Activated CD4-positive, alpha-beta T cell treated with anti-CD3 and anti-CD28 coated beads, Interleukin-2, amount 50 U/mL, for 48 hours (primary cell): ENCODE results near the gene TMEM239.
A peak's percentile ranks its signal among the peaks of the same experiment; 100 is the strongest.
"Not testable (repeated sequence)": the region's sequence is repeated elsewhere in the genome, so short reads cannot be mapped to it uniquely, and the experiment has no call there.

Experiments used
- DNase-seq, 2 experiments: peaks; one replicate each; pipeline ENCODE4 v3.0.0-alpha.2; 2020

Gene TMEM239

DNA sequence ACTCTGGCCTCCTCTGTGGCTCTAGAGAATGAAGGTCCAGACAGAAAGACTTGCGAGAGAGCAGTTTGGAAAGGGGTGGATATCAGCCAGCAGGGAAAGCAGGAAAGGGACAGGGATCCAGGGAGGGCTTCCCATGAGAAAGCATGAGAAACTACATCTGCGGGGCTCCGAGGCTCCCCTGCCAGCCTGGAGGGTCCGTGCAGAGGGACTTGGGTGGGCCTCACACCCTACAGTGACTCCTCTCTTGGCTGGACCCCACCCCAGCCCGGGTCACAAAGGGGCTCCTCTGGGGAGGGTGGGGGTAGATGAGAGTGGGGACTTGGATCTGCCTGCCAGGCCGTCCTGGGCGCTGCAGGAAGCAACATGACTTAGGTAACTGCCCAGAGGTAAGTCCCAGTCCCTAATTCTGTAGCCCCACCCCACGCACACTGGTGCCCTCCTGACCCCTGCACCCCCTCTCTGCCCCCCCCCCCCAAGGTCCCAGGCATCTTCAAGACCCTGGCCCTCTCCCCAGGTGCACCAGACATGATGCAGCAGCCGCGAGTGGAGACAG lies at the start of gene TMEM239:
Gene TMEM239 (plus strand): TSS at position 335 of the 553 bp plus-strand sequence. CDS start 191 bp downstream, at position 526.
- DNase-seq: no peak

DNA sequence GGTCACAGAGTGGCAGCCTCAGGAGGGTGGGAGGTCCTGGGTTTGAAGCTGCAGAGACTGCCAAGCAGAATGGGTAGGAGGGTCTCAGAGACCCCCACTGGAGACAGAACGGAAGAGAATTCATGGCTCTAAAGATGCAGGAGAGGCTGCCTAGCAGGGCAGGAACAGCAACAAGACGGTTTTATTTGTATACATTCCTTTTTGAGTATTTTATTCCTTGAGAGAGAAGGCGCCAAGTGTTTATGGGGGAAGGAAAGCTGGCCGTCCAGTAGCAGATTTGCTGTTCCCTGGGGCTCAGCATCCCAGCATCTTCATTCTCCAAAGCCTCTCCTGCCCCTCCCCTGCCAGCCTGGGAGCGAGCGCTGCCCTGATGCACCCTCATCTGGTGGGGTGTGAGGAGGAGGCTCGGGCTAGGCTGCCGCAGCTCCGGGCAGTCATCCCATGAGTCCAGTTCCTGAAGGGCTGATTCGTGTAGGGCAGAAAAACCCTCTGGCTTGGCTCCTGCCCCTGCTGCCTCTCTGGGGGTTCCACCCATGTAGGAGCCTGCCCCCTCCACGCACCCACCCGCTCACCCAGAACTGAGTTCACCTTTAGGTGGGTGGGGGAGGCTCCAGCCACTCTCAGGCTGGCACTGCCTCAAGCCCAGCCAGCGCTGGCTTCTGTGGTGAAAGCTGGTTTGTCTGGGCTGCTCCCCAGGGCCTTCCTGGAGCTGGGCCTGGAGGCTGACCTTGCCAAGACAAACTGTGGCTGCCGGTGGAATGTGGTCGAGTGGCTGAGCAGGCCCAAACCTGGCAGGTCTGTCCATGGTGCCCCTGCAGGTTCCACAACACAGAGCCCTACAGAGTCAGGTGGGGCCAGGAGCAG lies 48.2 kb upstream of the TMEM239 start:
- DNase-seq: no peak

DNA sequence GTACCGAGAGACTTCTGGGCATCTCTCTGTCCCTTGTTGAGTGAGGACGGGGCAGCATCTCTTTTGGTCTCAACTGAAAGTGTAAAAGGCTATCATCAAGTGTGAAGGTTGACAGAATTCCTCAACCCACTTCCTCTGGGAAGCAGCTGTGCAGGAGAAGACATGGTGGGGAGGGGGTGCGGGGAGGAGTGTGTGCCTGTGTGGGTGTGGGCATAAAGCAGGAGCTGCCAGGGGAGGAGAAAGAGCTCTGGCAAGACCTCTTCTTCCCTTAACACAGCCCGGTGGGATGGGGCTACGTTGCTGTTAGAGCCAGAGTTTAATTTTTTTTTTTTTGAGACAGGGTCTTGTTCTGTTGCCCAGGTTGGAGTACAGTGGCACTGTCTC lies 47.5 kb upstream of the TMEM239 start:
- no peak for DNase-seq

DNA sequence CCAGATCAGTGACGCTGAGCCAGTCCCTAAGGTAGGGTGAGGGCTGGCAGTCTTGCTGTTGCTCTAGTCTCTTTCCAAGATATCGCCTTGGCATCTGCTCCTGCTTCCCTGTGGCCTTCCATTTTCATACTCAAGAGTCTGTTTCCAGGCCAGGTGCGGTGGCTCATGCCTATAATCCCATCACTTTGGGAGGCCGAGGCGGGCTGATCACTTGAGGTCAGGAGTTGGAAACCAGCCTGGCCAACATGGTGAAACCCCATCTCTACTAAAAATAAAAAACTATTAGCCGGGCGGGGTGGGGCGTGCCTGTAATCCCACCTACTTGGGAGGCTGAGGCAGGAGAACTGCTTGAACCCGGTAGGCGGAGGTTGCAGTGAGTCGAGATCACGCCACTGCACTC lies 46.1 kb upstream of the TMEM239 start:
- not testable (repeated sequence) for DNase-seq

DNA sequence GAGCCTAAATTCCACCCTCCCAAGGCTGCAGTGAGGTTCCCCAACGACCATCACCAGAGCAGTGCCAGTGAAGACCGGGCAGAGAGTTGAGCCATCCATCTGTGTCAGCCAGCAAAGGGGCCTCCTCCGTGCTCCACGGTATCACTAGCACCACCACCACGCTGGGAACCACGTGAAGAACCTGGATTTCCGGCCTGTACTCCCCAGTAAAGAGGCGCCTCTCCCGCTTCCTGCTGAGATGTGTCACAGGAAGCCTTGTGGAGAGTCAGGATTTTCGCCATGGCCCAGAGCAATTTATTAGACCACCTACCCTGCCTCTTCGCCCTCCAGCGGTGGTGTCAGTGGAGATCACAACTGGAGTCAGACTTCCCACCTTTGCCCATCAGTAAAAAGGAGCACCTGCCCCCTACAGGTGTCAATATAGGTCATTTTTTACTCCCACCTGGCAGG lies 44.5 kb upstream of the TMEM239 start:
- no peak for DNase-seq

DNA sequence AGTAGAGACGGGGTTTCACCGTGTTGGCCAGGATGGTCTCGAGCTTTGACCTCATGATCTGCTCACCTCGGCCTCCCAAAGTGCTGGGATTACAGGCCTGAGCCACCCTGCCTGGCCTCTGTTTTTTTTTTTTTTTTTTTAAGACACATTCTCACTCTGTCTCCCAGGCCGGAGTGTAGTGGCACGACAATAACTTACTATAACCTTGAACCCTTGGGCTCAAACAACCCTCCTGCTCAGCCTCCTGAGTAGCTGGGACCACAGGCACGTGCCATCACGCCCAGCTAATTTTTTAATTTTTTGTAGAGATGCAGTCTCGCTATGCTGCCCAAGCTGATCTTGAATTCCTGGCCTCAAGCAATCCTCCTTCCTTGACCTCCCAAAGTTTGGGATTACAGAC lies 42.4 kb upstream of the TMEM239 start:
- DNase-seq: no peak

DNA sequence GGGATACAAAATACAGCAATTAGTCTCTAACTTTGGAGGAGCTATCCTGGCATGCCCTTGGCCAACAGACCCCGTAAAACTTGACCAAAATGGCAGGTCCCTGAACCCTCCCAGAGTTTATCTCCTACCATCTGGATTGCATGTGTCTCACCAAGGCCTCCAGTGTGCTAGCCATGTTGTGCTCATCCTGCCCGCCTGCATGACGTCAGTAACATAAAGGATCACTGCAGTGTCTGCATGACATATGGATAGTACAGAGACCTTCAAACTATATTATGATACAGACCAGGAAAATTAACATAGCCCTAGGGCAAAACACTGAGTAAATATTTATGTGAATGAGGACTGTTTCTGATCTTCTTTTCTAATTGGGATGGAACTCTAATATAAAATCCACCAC lies 41.0 kb upstream of the TMEM239 start:
- DNase-seq: no peak

DNA sequence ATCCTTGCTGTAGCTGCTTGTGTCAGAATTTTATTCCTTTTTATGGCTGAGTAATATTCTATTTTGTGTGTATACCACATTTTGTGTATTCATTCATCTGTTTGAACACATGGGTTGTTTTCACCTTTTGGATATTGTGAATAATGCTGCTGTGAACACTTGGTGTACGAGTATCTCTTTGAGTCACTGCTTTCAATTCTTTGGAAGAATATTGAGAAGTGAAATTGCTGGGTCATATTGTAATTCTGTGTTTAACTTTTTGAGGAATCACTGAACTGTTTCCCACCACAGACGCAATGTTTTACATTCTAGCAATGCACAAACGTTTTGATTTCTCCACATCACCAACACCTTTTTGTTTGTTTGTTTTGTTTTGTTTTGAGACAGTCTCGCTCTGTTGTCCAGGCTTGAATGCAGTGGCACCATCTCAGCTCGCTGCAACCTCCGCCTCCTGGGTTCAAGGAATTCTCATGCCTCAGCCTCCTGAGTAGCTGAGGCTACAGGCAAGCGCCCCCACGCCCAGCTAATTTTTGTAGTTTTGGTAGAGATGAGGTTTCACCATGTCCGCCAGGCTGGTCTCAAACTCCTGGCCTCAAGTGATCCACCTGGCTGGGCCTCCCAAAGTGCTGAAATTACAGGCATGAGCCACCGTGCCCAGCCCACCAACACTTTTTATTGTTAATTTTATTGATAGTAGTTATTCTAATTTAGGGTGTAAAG lies 37.4 kb upstream of the TMEM239 start:
- DNase-seq: no peak

DNA sequence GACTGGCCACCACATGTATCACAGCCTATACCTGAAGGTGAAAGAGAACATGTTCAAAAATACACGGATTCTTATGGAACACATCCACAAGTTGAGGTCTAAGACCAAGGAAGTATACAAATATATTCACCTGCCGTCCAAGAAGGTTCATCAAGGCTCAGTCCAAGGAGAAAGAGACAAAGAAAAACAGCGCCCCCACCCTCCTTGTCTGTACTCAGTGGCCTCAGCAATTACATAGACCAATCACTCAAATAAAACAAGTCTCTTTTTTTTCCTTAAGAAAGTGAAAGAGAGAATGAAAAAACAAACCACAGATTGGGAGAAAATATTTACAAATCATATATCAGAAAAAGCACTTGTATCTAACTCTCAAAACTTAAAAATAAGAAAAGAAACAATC lies 35.2 kb upstream of the TMEM239 start:
- no peak for DNase-seq

DNA sequence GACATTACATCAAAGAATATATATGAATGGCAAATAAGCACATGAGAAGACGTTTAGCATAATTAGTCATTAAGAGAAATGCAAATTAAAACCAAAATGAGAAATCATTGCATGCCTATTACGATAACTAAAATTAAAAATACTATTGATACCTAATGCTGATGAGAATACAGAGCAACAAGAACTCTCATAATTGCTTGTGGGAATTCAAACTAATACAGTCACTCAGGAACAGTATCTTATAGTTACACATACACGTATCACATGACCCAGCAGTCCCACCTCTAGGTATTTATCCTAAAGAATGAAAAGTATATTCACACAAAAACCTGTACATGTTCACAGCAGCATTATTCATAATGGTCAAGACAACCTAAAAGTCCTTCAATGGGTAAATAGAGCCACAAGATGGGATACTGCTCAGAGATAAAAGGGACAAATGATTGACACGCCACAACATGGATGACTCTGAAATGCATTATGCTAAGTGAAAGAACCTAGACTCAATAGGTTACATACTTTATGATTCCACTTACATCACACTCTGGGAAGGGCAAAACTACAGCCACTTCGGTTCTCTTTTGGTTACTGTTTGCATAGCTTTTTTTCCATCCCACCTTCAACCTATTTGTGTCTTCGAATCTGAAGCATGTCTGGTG lies 32.1 kb upstream of the TMEM239 start:
- DNase-seq: no peak

DNA sequence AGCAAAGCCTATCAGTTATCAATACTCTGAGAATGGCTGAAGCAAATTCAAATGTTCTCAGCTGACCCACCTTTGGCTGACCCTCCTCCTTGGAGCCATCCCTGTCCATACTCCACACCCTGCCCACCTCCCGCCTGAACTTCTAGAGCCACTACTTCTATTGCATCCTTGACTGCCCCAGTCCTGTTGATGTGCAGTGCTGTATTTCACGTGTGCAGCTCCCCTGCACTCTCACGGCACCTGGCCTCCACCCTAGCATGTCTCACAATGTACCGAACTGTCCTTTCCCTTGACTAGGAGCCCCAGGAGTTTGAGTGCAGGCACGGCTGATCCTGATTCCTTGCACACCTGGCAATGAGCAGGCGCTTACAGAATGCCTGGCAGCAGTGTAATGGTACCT lies 22.7 kb upstream of the TMEM239 start:
- no peak for DNase-seq

DNA sequence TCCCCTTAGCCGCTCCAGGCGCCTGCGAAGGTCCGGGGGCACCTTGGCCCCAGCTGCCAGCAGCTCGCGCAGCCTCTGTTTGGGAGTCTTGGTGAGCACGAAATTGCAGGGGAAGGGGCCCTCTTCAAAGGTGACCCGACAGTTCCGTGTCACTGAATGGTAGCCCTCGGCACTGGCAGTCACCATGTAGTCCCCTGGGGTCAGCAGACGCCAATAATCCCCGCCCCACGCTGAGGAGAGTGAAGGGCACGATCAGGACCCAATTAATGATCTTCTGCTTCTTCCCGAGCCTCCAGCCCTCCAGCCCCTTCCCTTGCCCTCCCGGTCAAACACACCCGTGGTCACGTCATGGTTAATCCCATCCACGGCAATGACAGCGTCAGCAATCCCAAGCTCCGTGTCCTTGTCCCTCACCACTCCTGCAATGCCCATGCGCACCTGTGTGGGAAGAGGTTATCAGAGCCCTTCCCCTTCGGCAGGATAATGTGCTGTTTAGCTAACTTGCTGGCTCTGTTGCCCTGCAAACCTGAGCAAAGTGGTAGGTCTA lies 21.9 kb upstream of the TMEM239 start:
- DNase-seq: no peak

DNA sequence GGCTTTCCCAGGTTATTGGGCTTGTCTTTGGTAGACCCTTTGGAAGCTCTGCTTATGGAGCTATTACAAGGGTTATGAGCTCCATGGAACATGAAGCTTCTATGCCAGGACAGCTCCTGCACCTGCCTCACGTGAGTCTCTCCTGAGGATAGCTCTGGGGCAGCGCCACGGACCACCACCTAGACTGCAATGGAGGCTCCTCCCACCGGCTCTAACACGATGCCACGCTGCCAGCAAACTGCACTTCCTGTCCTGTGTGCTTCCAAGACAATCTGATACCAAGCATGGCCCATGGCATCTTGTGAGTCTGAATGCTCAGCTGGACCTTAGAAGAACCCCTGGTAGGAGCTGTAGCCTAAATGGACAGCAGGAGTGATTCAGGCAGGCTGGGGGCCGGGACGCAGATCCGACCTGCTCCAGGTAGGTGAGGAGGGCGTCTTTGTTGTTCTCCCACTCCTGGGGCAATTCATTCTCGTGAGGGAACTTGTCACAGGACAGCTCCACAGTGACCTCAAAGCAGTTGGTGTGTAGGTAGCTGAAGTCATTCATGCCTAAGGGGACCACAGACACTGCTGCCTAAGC lies 21.2 kb upstream of the TMEM239 start:
- DNase-seq: no peak

DNA sequence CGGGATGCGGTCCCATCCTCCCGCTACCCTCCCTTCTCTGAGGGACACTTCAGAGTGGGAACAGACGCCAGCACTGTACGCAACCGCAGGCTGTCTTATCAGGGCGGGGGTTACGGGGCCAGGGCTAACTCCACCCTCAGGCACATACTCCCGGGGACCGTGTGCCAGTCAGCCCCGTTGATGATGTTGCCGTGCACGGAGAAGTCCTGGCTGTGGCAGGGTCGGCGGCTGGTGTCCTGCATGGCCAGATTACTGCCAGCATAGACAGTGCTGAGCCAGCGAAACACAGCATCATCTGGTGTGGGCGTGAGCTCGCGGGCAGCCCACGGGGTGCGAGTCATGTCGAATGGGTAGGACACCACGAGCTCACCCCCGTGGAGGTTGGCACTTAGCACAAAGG lies 20.7 kb upstream of the TMEM239 start:
- DNase-seq: no peak

DNA sequence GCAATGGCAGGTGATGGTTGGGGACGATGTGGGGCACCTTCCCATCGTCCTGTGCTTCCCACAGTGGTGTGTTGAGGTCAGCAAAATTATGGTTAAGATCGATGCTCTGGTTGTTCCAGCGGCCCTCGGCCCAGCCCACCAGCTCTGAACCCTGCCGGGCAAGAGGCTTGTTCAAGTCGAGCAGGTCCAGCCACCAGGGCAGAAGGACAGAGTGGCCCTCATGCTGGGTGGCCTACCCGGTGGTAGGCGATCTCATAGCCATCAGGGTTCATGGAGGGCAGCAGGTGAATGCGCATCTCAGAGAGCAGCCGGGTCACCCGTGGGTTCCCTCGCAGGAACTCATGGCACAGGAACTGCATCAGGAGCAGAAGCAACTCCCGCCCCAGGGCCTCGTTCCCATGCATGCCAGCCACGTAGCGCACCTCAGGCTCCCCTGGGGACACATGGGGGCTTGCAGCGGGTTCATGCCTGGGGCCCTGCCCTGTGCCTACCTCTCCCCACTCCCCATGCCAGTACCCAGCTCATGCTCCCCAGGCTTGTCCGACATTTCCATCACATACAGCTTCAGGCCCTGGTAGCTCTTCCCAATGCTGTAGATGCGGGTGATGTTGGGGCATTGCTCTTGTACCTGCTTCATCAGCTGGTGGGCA lies 20.0 kb upstream of the TMEM239 start:
- no peak for DNase-seq

DNA sequence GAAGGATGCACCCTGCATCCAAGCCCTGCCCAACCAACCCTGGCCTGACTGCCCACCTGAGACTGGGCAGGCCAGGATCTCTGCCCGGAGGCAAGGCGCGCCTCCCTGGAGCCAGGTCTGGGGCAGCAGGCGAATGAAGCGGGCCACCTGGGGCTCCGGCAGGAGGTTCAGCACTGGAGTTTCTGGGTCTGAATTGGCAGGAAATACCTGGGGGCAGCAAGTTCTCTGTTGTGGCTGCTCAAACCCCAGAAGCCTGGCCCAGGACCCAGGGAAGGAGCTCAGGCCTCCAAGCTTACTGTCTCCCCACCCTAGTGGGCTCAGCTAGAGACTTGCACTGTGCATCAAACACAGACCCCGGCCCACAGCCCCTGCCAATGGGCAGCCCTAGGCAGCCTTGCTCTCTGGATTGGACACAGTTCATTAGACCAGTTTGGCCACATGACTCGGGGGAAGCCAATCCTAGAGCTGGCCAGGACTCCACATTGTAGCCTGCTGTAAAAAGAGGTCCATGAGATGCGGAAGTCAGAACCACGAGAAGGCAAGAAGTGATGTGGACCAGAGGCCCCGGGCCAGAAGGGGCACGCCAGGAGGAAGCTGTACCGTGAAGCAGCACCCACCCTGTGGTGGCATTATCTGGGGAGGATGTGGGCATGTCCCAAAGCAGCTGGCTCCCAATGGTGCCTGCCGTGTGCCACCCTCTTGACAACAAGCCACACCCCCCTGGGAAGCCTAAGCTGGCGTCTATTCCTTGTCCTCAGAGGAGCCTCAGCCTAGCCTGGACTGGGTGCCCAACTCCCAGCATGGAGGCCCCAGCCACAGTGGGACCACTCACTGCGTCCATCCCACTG lies 18.8 kb upstream of the TMEM239 start:
- DNase-seq: no peak

DNA sequence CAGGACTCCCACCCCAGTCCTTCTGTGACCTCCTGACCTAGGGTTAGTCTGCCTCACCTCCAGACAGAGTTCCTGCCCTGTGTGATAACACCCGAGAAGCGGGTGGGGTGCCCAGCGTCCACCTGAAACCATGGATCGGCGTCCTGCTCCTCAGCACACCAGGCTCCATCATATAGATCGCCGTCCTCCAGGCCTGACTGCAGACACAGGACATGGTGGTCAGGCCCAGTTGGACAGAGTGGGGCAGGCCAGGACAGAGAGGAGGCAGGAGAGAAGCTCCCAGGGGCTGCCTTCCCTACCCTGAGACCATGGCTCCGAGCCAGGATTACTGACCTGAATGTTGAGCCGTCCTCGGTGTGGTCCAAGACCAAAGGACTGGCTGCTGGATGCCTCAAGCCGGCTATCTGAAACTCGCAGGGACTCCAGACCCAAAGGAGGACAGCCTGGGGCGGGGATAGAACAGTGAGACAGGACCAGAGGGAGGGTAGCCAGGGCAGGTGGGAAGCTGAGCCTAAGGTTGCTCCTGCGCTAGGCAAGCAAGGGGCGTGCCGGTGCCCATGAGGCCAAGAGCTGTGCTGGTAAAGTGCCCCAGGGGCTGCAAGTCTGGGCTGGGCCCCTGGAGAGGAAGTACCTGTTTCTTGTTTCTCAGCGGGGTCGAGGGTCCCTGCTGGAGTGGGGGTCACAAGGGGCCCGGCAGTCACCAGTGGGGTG lies 17.9 kb upstream of the TMEM239 start:
- no peak for DNase-seq

DNA sequence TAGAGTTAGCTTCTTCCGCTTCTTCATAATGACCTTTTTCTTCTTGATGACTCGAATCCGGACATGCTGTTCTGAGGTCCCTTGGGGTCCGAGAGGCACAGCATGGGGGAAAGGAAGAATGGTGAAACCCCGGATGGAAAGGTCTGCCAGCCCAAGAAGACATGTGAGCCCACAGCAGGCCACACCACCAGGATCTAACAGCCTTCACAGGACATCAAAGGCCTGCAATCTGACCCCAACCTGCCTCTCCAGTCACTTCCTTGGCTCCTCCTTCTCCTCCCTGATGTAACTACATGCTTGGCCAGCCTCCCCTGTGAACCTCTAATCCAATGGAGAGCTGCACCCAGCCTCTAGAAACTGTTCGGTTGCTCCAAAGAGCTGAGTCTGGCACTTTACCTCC lies 17.4 kb upstream of the TMEM239 start:
- DNase-seq: no peak

DNA sequence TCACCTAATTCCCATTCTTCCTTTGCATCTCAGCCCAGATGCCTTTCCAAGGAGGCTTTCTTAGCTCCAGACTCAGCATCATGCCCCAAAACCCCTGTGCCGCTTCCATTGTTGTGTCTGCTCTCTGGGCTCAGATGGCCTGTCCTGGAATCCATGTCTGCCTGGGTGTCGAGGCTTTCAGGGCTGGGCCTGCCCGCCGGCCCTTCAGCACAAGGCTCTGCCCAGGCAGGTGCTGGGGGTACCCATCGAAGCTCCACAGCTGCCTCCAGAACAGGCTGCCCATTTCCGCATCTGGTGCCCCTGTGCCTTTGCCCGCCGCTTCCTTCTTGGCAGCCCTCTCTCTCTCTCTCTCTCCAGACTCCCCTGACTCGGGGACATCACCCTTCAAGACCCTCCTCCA lies 16.9 kb upstream of the TMEM239 start:
- DNase-seq: peak in 1 of 2 experiments; percentile 11
